Measurements from ENCODE around the gene ADK.
"Not testable (repeated sequence)": the region's sequence is repeated elsewhere in the genome, so short reads cannot be mapped to it uniquely, and the experiment has no call there.

ADK gene

DNA sequence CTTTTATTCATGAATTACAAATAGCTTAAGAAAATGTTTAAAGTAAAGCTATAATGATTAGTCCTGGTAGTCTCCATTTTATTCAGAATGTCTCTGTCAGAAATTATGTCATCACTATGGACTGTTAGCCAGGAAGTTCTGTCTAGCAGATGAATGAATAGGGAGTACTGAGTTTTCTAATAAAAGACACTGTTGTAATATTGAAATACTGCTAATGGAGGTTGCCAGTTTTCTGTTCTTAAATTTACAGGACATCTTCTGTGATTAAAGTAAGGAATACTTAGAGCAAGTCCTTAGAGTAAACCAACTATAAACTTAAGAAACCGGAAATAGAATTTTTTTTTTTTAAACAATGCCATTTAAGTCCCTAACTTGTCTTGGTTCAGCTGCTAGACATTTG lies 309.8 kb downstream of the ADK start:
- H3K27ac ChIP-seq (ENCODE audit: low read depth, low read length): no peak overlapping the region

DNA sequence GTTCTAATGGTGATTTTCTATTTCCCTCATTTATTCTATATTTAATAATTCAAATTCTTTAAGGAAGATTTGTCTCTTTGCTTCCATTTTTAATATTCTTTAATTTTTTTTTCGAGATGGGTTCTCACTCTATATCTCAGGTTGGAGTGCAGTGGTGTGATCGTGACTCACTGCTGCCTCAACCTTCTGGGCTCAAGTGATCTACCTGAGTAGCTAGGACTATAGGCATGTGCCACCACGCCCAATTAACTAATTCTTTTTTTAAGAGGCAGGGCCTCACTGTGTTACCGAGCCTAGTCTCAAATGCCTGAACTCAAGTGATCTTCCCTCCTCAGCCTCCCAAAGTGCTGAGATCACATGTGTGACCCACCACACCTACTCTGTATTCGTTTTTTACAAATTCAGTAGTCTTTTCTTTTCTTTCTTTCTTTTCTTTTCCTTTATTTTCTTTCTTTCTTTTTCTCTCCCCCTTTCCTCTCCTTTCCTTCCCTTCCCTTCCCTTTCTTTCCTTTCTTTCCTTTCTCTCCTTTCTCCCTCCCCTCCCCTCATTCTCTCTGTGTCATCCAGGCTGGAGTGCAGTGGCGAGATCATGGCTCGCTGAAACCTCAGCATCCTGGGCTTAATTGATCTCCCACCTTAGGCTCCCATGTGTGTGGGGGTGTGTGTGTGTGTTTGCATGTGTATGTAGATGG lies 323.1 kb downstream of the ADK start:
- H3K4me3 ChIP-seq (ENCODE audit: low read length): no peak overlapping the region

More for the DNA sequence above, 309.8 kb downstream of the ADK start:
- Histone ChIP-seq H3K4me3 (ENCODE audit: low read length) (no peak overlapping the region), H3K9ac (ENCODE audit: low read length) (no peak overlapping the region), H3K27me3 (ENCODE audit: control insufficient read depth, insufficient read depth, low read length) (no peaks in the 10 kb centered on the region), H3K4me1 (ENCODE audit: control insufficient read depth, insufficient read depth, low read length) (peaks cover 5% of the 10 kb centered on the region), H3K36me3 (ENCODE audit: control insufficient read depth, insufficient read depth, low read length) (no peaks in the 10 kb centered on the region)

DNA sequence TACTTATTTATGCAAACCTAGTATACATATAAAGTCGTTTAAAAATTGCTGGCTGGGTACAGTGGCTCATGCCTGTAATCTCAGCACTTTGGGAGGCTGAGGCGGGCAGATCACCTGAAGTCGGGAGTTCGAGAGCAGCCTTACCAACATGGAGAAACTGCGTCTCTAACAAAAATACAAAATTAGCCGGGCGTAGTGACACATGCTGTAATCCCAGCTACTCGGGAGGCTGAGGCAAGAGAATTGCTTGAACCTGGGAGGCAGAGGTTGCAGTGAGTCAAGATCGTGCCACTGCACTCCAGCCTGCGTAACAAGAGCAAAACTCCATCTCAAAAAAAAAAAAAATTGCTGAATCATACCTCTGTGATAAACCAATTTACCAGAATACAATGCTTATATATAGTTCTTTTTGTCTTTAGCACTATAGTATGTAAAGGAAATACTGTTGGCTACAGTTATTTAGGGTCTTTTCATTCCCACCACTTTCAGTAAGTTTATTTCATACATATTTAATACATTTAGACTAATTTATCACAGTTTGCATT lies 325.2 kb downstream of the ADK start:
- not testable (repeated sequence) for H3K27me3 ChIP-seq (ENCODE audit: control insufficient read depth, insufficient read depth, low read length); H3K4me3 ChIP-seq (ENCODE audit: low read length); H3K9ac ChIP-seq (ENCODE audit: low read length); H3K27ac ChIP-seq (ENCODE audit: low read depth, low read length); H3K36me3 ChIP-seq (ENCODE audit: control insufficient read depth, insufficient read depth, low read length); H3K4me1 ChIP-seq (ENCODE audit: control insufficient read depth, insufficient read depth, low read length)

More for the DNA sequence above, 323.1 kb downstream of the ADK start:
- Histone ChIP-seq H3K36me3 (ENCODE audit: control insufficient read depth, insufficient read depth, low read length) (no peaks in the 10 kb centered on the region), H3K27me3 (ENCODE audit: control insufficient read depth, insufficient read depth, low read length) (no peaks in the 10 kb centered on the region), H3K4me1 (ENCODE audit: control insufficient read depth, insufficient read depth, low read length) (no peaks in the 10 kb centered on the region), H3K27ac (ENCODE audit: low read depth, low read length) (no peak overlapping the region), H3K9ac (ENCODE audit: low read length) (no peak overlapping the region)

DNA sequence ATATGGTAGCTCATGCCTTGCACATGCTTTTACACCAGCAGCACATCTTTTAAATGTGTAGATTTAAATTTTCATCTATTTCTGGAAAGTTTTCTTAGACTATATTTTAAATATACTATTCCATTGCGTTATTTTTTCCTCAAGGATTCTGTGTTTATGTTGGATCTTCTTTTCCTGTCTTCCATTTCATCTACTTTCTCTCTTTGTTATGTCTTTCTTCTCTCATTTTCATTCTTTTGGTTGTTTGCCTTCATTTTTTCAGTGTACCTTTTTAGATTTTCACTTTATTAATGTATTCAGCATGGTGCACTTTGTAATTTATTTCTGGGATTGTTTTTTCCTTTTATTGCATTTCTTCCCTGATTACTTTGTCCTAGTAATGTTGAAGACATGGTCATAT lies 329.8 kb downstream of the ADK start:
- Histone ChIP-seq H3K4me1 (ENCODE audit: control insufficient read depth, insufficient read depth, low read length) (no peaks in the 10 kb centered on the region), H3K27me3 (ENCODE audit: control insufficient read depth, insufficient read depth, low read length) (no peaks in the 10 kb centered on the region), H3K4me3 (ENCODE audit: low read length) (no peak overlapping the region), H3K36me3 (ENCODE audit: control insufficient read depth, insufficient read depth, low read length) (no peaks in the 10 kb centered on the region), H3K27ac (ENCODE audit: low read depth, low read length) (no peak overlapping the region), H3K9ac (ENCODE audit: low read length) (no peak overlapping the region)

DNA sequence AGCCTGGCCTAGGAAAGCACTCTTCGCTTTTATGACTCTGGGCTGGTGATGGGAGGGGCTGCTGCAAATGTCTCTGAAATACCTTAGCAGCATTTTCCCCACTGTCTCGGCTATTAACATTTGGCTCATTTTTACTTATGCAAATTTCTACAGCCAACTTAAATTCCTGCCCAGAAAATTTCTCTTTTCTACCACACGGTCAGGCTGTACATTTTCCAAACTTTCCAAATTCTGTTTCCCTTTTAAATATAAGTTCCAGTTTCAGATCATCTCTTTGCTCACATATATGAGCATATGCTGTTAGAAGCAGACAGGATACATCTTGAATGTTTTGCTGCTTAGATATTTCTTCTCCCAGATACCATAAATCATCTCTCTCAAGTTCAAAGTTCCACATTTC lies 332.3 kb downstream of the ADK start:
- Histone ChIP-seq H3K9ac (ENCODE audit: low read length) (no peak overlapping the region), H3K4me1 (ENCODE audit: control insufficient read depth, insufficient read depth, low read length) (no peaks in the 10 kb centered on the region), H3K27ac (ENCODE audit: low read depth, low read length) (no peak overlapping the region), H3K27me3 (ENCODE audit: control insufficient read depth, insufficient read depth, low read length) (no peaks in the 10 kb centered on the region), H3K4me3 (ENCODE audit: low read length) (no peak overlapping the region), H3K36me3 (ENCODE audit: control insufficient read depth, insufficient read depth, low read length) (no peaks in the 10 kb centered on the region)

DNA sequence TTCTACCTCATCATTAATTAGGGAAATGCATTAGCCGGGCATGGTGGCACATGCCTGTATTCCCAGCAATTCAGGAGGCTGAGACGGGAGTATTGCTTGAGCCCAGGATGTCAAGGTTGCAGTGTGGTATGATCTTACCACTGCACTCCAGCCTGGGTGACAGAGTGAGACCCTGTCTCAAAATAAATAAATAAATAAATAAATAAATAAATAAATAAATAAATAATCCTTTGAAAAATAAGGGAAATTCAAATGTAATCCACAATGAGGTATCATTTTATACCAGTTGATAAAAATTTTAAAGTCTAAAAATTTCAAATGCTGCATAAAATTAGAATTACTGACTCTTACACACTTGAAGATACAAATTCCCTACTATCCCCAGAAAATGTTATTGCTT lies 334.3 kb downstream of the ADK start:
- Histone ChIP-seq H3K36me3 (ENCODE audit: control insufficient read depth, insufficient read depth, low read length) (no peaks in the 10 kb centered on the region), H3K27me3 (ENCODE audit: control insufficient read depth, insufficient read depth, low read length) (no peaks in the 10 kb centered on the region), H3K27ac (ENCODE audit: low read depth, low read length) (no peak overlapping the region), H3K4me3 (ENCODE audit: low read length) (no peak overlapping the region), H3K9ac (ENCODE audit: low read length) (no peak overlapping the region), H3K4me1 (ENCODE audit: control insufficient read depth, insufficient read depth, low read length) (no peaks in the 10 kb centered on the region)

DNA sequence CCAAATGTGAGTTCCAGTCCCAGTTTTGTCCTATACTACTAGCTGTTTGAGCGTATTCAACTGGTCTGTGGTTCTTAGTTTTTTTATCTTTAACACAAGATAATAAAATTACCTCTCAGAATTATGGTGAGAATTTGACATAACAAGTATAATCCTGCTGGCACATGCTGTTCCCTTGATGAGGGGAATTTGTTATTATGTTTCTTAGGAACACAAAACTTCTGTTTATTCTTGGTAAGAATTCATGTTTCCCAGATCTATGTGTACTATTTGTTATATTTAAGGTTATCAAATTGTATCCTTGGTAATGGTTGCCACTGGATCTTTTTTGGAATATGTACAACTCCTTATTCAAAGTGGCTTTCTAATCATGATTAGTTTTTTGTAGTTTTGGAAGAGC lies 335.6 kb downstream of the ADK start:
- no peak overlapping the region for H3K4me3 ChIP-seq (ENCODE audit: low read length)
- H3K9ac ChIP-seq (ENCODE audit: low read length): no peak overlapping the region
- no peak overlapping the region for H3K27ac ChIP-seq (ENCODE audit: low read depth, low read length)
- no peaks in the 10 kb centered on the region for H3K36me3 ChIP-seq (ENCODE audit: control insufficient read depth, insufficient read depth, low read length)
- no peaks in the 10 kb centered on the region for H3K27me3 ChIP-seq (ENCODE audit: control insufficient read depth, insufficient read depth, low read length)
- no peaks in the 10 kb centered on the region for H3K4me1 ChIP-seq (ENCODE audit: control insufficient read depth, insufficient read depth, low read length)

DNA sequence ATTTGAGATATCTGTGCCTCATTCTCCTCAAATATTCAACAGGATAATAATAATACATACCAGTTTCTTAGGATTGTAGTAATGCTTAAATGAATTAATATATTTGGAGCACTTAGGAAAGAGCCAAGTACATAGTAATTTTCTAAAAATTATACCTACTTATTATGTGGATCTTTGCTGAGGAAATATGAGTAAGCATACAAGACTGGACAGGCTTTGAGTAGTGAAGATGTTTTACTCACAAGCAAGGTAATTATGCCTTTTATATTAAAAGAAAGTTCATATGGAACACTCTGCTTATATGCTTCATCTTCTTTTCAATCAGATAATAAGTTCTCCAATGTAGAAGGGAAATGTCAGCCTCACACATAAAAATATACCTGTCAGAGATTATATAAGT lies 337.9 kb downstream of the ADK start:
- Histone ChIP-seq H3K4me3 (ENCODE audit: low read length) (no peak overlapping the region), H3K27me3 (ENCODE audit: control insufficient read depth, insufficient read depth, low read length) (no peaks in the 10 kb centered on the region), H3K27ac (ENCODE audit: low read depth, low read length) (no peak overlapping the region), H3K4me1 (ENCODE audit: control insufficient read depth, insufficient read depth, low read length) (no peaks in the 10 kb centered on the region), H3K36me3 (ENCODE audit: control insufficient read depth, insufficient read depth, low read length) (no peaks in the 10 kb centered on the region), H3K9ac (ENCODE audit: low read length) (no peak overlapping the region)

DNA sequence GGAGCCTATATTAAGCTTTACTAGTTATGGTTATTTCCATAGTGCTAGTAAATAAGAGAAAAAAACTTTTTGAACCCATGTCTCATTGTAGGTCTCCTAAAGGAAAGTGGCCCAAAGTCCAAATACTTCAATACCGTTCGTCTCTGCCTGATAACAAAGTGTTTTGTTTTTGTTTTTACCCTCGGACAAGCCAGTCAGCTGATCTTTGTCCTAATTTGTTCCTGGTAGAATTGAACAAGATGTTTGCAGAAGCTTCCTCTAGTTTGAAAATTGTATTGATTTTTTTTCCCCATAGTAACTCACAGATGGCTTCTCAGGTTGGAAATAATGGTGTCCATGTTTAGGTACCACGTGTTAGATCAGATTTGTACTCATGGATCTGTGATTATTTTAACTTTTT lies 339.5 kb downstream of the ADK start:
- Histone ChIP-seq H3K27me3 (ENCODE audit: control insufficient read depth, insufficient read depth, low read length) (no peaks in the 10 kb centered on the region), H3K4me1 (ENCODE audit: control insufficient read depth, insufficient read depth, low read length) (no peaks in the 10 kb centered on the region), H3K9ac (ENCODE audit: low read length) (no peak overlapping the region), H3K27ac (ENCODE audit: low read depth, low read length) (no peak overlapping the region), H3K36me3 (ENCODE audit: control insufficient read depth, insufficient read depth, low read length) (no peaks in the 10 kb centered on the region), H3K4me3 (ENCODE audit: low read length) (no peak overlapping the region)

DNA sequence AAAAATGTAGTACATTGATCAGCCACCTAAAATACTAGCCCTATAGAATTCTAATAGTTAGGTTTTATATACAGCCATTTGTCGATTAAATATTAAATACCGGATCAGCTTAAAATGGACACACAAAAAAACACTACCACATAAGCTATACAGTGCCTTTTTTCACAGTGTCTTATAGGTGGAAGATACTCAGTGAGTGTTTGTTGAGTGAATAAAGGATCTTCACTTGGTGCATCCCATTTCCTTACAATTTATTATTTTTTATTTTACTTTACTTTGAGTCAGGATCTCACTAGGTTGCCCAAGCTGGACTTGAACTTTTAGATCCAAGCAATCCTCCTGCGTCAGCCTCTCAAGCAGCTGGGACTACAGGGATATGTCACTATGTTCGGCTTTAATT lies 340.0 kb downstream of the ADK start:
- Histone ChIP-seq H3K27ac (ENCODE audit: low read depth, low read length) (no peak overlapping the region), H3K9ac (ENCODE audit: low read length) (no peak overlapping the region), H3K27me3 (ENCODE audit: control insufficient read depth, insufficient read depth, low read length) (no peaks in the 10 kb centered on the region), H3K4me3 (ENCODE audit: low read length) (no peak overlapping the region), H3K36me3 (ENCODE audit: control insufficient read depth, insufficient read depth, low read length) (no peaks in the 10 kb centered on the region), H3K4me1 (ENCODE audit: control insufficient read depth, insufficient read depth, low read length) (no peaks in the 10 kb centered on the region)

DNA sequence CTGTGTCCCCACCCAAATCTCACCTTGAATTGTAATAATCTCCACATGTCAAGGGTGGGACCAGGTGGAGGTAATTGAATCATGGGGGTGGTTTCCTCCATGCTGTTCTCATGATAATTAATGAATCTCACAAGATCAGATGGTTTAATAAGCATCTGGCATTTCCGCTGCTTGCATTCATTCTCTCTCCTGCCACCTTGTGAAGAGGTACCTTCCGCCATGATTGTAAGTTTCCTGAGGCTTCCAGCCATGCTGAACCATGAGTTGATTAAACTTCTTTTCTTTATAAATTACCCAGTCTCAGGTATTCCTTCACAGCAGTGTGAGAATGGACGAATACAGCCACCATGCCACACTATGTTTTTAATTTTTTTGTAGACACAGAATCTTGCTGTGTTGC lies 345.3 kb downstream of the ADK start:
- H3K27ac ChIP-seq (ENCODE audit: low read depth, low read length); H3K4me1 ChIP-seq (ENCODE audit: control insufficient read depth, insufficient read depth, low read length); H3K36me3 ChIP-seq (ENCODE audit: control insufficient read depth, insufficient read depth, low read length); H3K4me3 ChIP-seq (ENCODE audit: low read length); H3K9ac ChIP-seq (ENCODE audit: low read length); H3K27me3 ChIP-seq (ENCODE audit: control insufficient read depth, insufficient read depth, low read length): not testable (repeated sequence)

DNA sequence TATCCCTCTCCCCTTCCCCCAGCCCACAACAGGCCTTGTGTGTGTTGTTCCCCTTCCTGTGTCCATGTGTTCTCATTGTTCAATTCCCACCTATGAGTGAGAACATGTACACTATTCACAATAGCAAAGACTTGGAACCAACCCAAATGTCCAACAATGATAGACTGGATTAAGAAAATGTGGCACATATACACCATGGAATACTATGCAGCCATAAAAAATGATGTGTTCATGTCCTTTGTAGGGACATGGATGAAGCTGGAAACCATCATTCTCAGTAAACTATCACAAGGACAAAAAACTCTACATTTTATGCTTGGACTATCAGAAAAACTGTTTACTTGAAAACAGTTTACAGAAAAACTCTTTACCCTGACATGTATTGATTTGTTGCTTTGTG lies 347.6 kb downstream of the ADK start:
- H3K27ac ChIP-seq (ENCODE audit: low read depth, low read length); H3K36me3 ChIP-seq (ENCODE audit: control insufficient read depth, insufficient read depth, low read length); H3K4me3 ChIP-seq (ENCODE audit: low read length); H3K4me1 ChIP-seq (ENCODE audit: control insufficient read depth, insufficient read depth, low read length); H3K27me3 ChIP-seq (ENCODE audit: control insufficient read depth, insufficient read depth, low read length); H3K9ac ChIP-seq (ENCODE audit: low read length): not testable (repeated sequence)

DNA sequence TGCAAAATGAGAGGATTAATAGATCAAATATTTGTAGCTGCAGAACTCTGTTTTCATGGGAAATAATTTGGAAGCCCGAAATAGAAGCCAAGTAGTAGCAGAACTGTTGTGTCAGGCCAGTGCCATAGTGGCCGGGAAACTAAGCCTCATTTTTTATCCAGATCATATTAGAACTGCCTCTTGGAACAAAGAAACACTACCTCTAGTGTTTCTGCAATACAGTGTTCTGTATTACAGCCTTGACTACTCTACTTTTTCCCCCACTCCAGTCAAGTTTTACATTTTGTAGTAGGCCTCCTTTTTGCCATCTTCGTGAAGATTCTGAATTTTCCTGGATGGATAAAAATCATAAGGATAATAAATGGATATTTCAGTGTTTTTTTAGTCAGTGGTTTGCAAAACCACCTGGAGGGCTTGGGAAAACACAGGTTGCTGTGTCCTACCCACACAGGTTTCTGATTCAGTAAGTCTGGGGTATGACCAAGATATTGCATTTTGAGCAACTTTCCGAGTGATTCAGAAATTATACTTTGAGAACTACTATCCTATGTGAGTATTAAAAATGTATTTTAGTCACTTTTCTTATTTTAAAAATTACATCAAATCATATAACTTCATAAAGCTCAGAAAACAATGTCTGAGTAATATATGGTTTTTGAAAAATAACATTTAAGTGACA lies 349.1 kb downstream of the ADK start:
- Histone ChIP-seq H3K4me3 (ENCODE audit: low read length) (no peak overlapping the region), H3K27me3 (ENCODE audit: control insufficient read depth, insufficient read depth, low read length) (no peaks in the 10 kb centered on the region), H3K4me1 (ENCODE audit: control insufficient read depth, insufficient read depth, low read length) (no peaks in the 10 kb centered on the region), H3K27ac (ENCODE audit: low read depth, low read length) (no peak overlapping the region), H3K36me3 (ENCODE audit: control insufficient read depth, insufficient read depth, low read length) (no peaks in the 10 kb centered on the region), H3K9ac (ENCODE audit: low read length) (no peak overlapping the region)

All from rectal smooth muscle tissue (tissue), 1 donor.